ENCODE measurements around the gene CFAP99. TPM values are rescaled to one million over a fixed set of nuclear protein-coding genes. Genes with fewer than 3 reads are reported as not detected.

CFAP99 gene
- total RNA-seq, 1 donor from 2014 or later = not detected

- DNase-seq (ENCODE audit: extremely low spot score, unreplicated experiment) = no peak
- no peaks in the 10 kb centered on the region for H3K9me3 Mint-ChIP-seq (ENCODE audit: unreplicated experiment)
- H3K27me3 Mint-ChIP-seq (ENCODE audit: unreplicated experiment) = peaks cover 57% of the 10 kb centered on the region
- peaks cover 20% of the 10 kb centered on the region for H3K4me1 Mint-ChIP-seq (ENCODE audit: unreplicated experiment)
- no peak overlapping the region for H3K4me3 Mint-ChIP-seq (ENCODE audit: unreplicated experiment)
- H3K36me3 Mint-ChIP-seq (ENCODE audit: unreplicated experiment) = no peaks in the 10 kb centered on the region
- TF ChIP-seq CTCF (IDR thresholded peaks at IDR 0.05) = no peak
- no peak overlapping the region for H3K27ac Mint-ChIP-seq (ENCODE audit: unreplicated experiment)
Measured at GRCh38 chr4:2387829-2388228, 30.9 kb upstream of the CFAP99 start.

- no peak overlapping the region for H3K27ac Mint-ChIP-seq (ENCODE audit: unreplicated experiment)
Measured at GRCh38 chr4:2388429-2389182, 30.1 kb upstream of the CFAP99 start.

GRCh38 chr4:2389691-2390090 lies 29.1 kb upstream of the CFAP99 start:
- no peak overlapping the region for H3K27ac Mint-ChIP-seq (ENCODE audit: unreplicated experiment)
- DNase-seq (ENCODE audit: extremely low spot score, unreplicated experiment) = no peak
- peaks cover 63% of the 10 kb centered on the region for H3K27me3 Mint-ChIP-seq (ENCODE audit: unreplicated experiment)
- H3K36me3 Mint-ChIP-seq (ENCODE audit: unreplicated experiment) = no peaks in the 10 kb centered on the region
- no peaks in the 10 kb centered on the region for H3K9me3 Mint-ChIP-seq (ENCODE audit: unreplicated experiment)
- peaks cover 33% of the 10 kb centered on the region for H3K4me1 Mint-ChIP-seq (ENCODE audit: unreplicated experiment)
- no peak for TF ChIP-seq CTCF (IDR thresholded peaks at IDR 0.05)
- no peak overlapping the region for H3K4me3 Mint-ChIP-seq (ENCODE audit: unreplicated experiment)

More at GRCh38 chr4:2388429-2389182, 30.1 kb upstream of the CFAP99 start:
- Mint-ChIP-seq H3K27me3 (ENCODE audit: unreplicated experiment) (peaks cover 60% of the 10 kb centered on the region), H3K4me1 (ENCODE audit: unreplicated experiment) (peaks cover 22% of the 10 kb centered on the region), H3K9me3 (ENCODE audit: unreplicated experiment) (no peaks in the 10 kb centered on the region), H3K4me3 (ENCODE audit: unreplicated experiment) (no peak overlapping the region), H3K36me3 (ENCODE audit: unreplicated experiment) (no peaks in the 10 kb centered on the region)
- no peak for TF ChIP-seq CTCF (IDR thresholded peaks at IDR 0.05)
- no peak for DNase-seq (ENCODE audit: extremely low spot score, unreplicated experiment)

GRCh38 chr4:2390146-2390545 lies 28.6 kb upstream of the CFAP99 start:
- no peak overlapping the region for H3K4me3 Mint-ChIP-seq (ENCODE audit: unreplicated experiment)
- no peak overlapping the region for H3K27ac Mint-ChIP-seq (ENCODE audit: unreplicated experiment)
- peaks cover 64% of the 10 kb centered on the region for H3K27me3 Mint-ChIP-seq (ENCODE audit: unreplicated experiment)
- TF ChIP-seq CTCF (IDR thresholded peaks at IDR 0.05) = no peak
- no peak for DNase-seq (ENCODE audit: extremely low spot score, unreplicated experiment)
- H3K36me3 Mint-ChIP-seq (ENCODE audit: unreplicated experiment) = no peaks in the 10 kb centered on the region
- H3K9me3 Mint-ChIP-seq (ENCODE audit: unreplicated experiment) = no peaks in the 10 kb centered on the region
- peaks cover 37% of the 10 kb centered on the region for H3K4me1 Mint-ChIP-seq (ENCODE audit: unreplicated experiment)

- Mint-ChIP-seq H3K27me3 (ENCODE audit: unreplicated experiment) (peaks cover 58% of the 10 kb centered on the region), H3K4me3 (ENCODE audit: unreplicated experiment) (peak overlapping the region; percentile 22), H3K9me3 (ENCODE audit: unreplicated experiment) (no peaks in the 10 kb centered on the region), H3K27ac (ENCODE audit: unreplicated experiment) (no peak overlapping the region), H3K36me3 (ENCODE audit: unreplicated experiment) (no peaks in the 10 kb centered on the region), H3K4me1 (ENCODE audit: unreplicated experiment) (peaks cover 42% of the 10 kb centered on the region)
- TF ChIP-seq CTCF (IDR thresholded peaks at IDR 0.05) = no peak
- DNase-seq (ENCODE audit: extremely low spot score, unreplicated experiment) = no peak
Measured at GRCh38 chr4:2390784-2391421, 27.9 kb upstream of the CFAP99 start.

All from osteocyte (in vitro differentiated cells).